Eye (tissue), 1 donor: ENCODE results near the gene TNFRSF18.

Source experiments
- DNase-seq: peaks from one replicate; pipeline ENCODE4 v3.0.0-alpha.2; 2015

Gene TNFRSF18

GRCh38 chr1:1226566-1227362, 20.4 kb upstream of the TNFRSF18 start:
- DNase-seq: no peak

- DNase-seq: no peak
Observed at GRCh38 chr1:1225913-1226312, 19.5 kb upstream of the TNFRSF18 start.

- DNase-seq: no peak
Observed at GRCh38 chr1:1225238-1225845, 18.9 kb upstream of the TNFRSF18 start.

GRCh38 chr1:1223891-1224290, 17.5 kb upstream of the TNFRSF18 start:
- no peak for DNase-seq

- DNase-seq: no peak
Observed at GRCh38 chr1:1223321-1223720, 16.9 kb upstream of the TNFRSF18 start.

- no peak for DNase-seq
Observed at GRCh38 chr1:1222575-1223225, 16.3 kb upstream of the TNFRSF18 start.

GRCh38 chr1:1221887-1222574, 15.6 kb upstream of the TNFRSF18 start:
- DNase-seq: no peak

GRCh38 chr1:1220197-1220596, 13.8 kb upstream of the TNFRSF18 start:
- DNase-seq: no peak

- DNase-seq: no peak
Observed at GRCh38 chr1:1219341-1219740, 12.9 kb upstream of the TNFRSF18 start.

GRCh38 chr1:1218524-1219200, 12.3 kb upstream of the TNFRSF18 start:
- DNase-seq: no peak

GRCh38 chr1:1217621-1218523, 11.5 kb upstream of the TNFRSF18 start:
- no peak for DNase-seq

- DNase-seq: no peak
Observed at GRCh38 chr1:1216770-1217620, 10.6 kb upstream of the TNFRSF18 start.

GRCh38 chr1:1215881-1216605, 9.7 kb upstream of the TNFRSF18 start:
- DNase-seq: no peak

- DNase-seq: no peak
Observed at GRCh38 chr1:1215080-1215676, 8.8 kb upstream of the TNFRSF18 start.

- DNase-seq: no peak
Observed at GRCh38 chr1:1213345-1214265, 7.2 kb upstream of the TNFRSF18 start, which contains the start of gene TNFRSF4. TSS of gene TNFRSF4 (minus strand) at chr1:1214153. CDS start at chr1:1214127, 26 bp downstream.

- no peak for DNase-seq
Observed at GRCh38 chr1:1212780-1213344, 6.5 kb upstream of the TNFRSF18 start.

GRCh38 chr1:1211541-1212441, 5.4 kb upstream of the TNFRSF18 start:
- no peak for DNase-seq
